HepG2 (cell line): Measurements from ENCODE around the gene HDGFL2. TPM values are rescaled to one million over a fixed set of nuclear protein-coding genes. Genes with fewer than 3 reads are reported as not detected.

Source experiments
- AKNA ChIP-seq: sonication (generic); formaldehyde crosslinking; IDR thresholded peaks from 2 replicates; pipeline ENCODE4 v1.4.0; 2020; ENCODE audit warnings: missing genetic modification reagents, borderline replicate concordance
- CEBPB ChIP-seq: IDR thresholded peaks from 2 replicates; pipeline ENCODE4 v1.6.1; 2011; ENCODE audit warnings: low read depth, low read length, improper control_type of control experiment, borderline replicate concordance
- DPF2 ChIP-seq: sonication (generic); formaldehyde crosslinking; IDR thresholded peaks from 2 replicates; pipeline ENCODE4 v1.4.0; 2020; ENCODE audit warnings: mild to moderate bottlenecking, low read depth, missing genetic modification reagents, borderline replicate concordance
- FOSL1 ChIP-seq: sonication (generic); formaldehyde crosslinking; IDR thresholded peaks from 2 replicates; pipeline ENCODE4 v1.9.0; 2021; ENCODE audit warnings: missing genetic modification reagents, borderline replicate concordance
- GTF3A ChIP-seq: sonication (generic); formaldehyde crosslinking; conservative IDR thresholded peaks from 2 replicates; pipeline ENCODE4 v1.4.0; 2020; ENCODE audit warnings: mild to moderate bottlenecking, missing genetic modification reagents
- HHEX ChIP-seq: IDR thresholded peaks from 2 replicates; pipeline ENCODE4 v1.6.1; 2016; ENCODE audit warnings: control low read depth
- HIVEP1 ChIP-seq: sonication (generic); formaldehyde crosslinking; IDR thresholded peaks from 2 replicates; pipeline ENCODE4 v1.4.0; 2020; ENCODE audit warnings: mild to moderate bottlenecking, missing genetic modification reagents
- KLF13 ChIP-seq: sonication (generic); formaldehyde crosslinking; IDR thresholded peaks from 2 replicates; pipeline ENCODE4 v1.4.0; 2020; ENCODE audit warnings: mild to moderate bottlenecking, missing genetic modification reagents
- NAIF1 ChIP-seq: sonication (generic); formaldehyde crosslinking; IDR thresholded peaks from 2 replicates; pipeline ENCODE4 v1.5.0; 2020; ENCODE audit warnings: mild to moderate bottlenecking, missing genetic modification reagents, borderline replicate concordance
- NFKBIZ ChIP-seq: IDR thresholded peaks from 2 replicates; pipeline ENCODE4 v1.6.1; 2018; ENCODE audit warnings: missing genetic modification reagents, missing compliant biosample characterization
- POLR2AphosphoS2 ChIP-seq: IDR thresholded peaks from 2 replicates; pipeline ENCODE4 v1.6.1; 2011; ENCODE audit warnings: low read depth, low read length, improper control_type of control experiment
- SETDB1 ChIP-seq: sonication (generic); formaldehyde crosslinking; IDR thresholded peaks from 2 replicates; pipeline ENCODE4 v1.5.1; 2020; ENCODE audit warnings: missing genetic modification reagents, mild to moderate bottlenecking, borderline replicate concordance
- TBX2 ChIP-seq: sonication (generic); formaldehyde crosslinking; IDR thresholded peaks from 2 replicates; pipeline ENCODE4 v1.5.0; 2020; ENCODE audit warnings: missing genetic modification reagents, mild to moderate bottlenecking, borderline replicate concordance
- TIGD3 ChIP-seq: sonication (generic); formaldehyde crosslinking; IDR thresholded peaks from 2 replicates; pipeline ENCODE4 v1.5.1; 2020; ENCODE audit warnings: mild to moderate bottlenecking, missing genetic modification reagents, borderline replicate concordance
- ZNF205 ChIP-seq: IDR thresholded peaks from 2 replicates; pipeline ENCODE4 v1.6.1; 2018; ENCODE audit warnings: missing biosample characterization, missing genetic modification reagents
- ZNF367 ChIP-seq: sonication (generic); formaldehyde crosslinking; IDR thresholded peaks from 2 replicates; pipeline ENCODE4 v1.4.0; 2020; ENCODE audit warnings: missing genetic modification reagents, borderline replicate concordance
- ZNF432 ChIP-seq: sonication (generic); formaldehyde crosslinking; IDR thresholded peaks from 2 replicates; pipeline ENCODE4 v1.5.0; 2020; ENCODE audit warnings: missing genetic modification reagents, mild to moderate bottlenecking, borderline replicate concordance
- ZNF770 ChIP-seq: sonication (generic); formaldehyde crosslinking; IDR thresholded peaks from 2 replicates; pipeline ENCODE4 v1.5.0; 2020; ENCODE audit warnings: mild to moderate bottlenecking, missing genetic modification reagents
- ZNF891 ChIP-seq: sonication (generic); formaldehyde crosslinking; IDR thresholded peaks from 2 replicates; pipeline ENCODE4 v1.5.0; 2020; ENCODE audit warnings: mild to moderate bottlenecking, missing genetic modification reagents
- ZSCAN30 ChIP-seq: sonication (generic); formaldehyde crosslinking; IDR thresholded peaks from 2 replicates; pipeline ENCODE4 v1.5.0; 2020; ENCODE audit warnings: mild to moderate bottlenecking, missing genetic modification reagents
- polyA plus RNA-seq, 8 experiments: library from polyadenylated mRNA; depleted of rRNA in 3 of 8; stranded (reverse) in 7 of 8; unstranded in 1 of 8; fragments of >200 nt; fragmentation: Illumina TruSeq in 4 of 8; extraction: Trizol in 4 of 8; gene quantifications; 2 replicates each; pipeline versions ENCODE4 v1.2.1 to v1.2.3, GENCODE V29; 2011 to 2016; ENCODE audit warnings: low read depth in 4 of 8, missing spikeins in 1 of 8, mixed read lengths in 1 of 8; ENCODE audit not compliant: insufficient read depth in 1 of 8
- total RNA-seq, 5 experiments: library from RNA; depleted of rRNA; stranded (reverse); fragments of >200 nt; fragmentation: Illumina TruSeq; extraction: Trizol; gene quantifications; 2 replicates each; pipeline ENCODE4 v1.2.3, GENCODE V29; 2016; ENCODE audit warnings: low read depth in 1 of 5

Gene HDGFL2
- total and polyA plus RNA-seq, 2 of the 13 experiments (the other 11 are each of a cell fraction or from before 2014, with no cell fraction given), result 20.0 to 51.1 TPM

GRCh38 chr19:4539693-4540581, 67.8 kb downstream of the HDGFL2 start, which contains the start of gene LRG1 (continued):
- TF ChIP-seq GTF3A (CRISPR knock-in tag), result no peak
- TF ChIP-seq ZNF367 (CRISPR knock-in tag), result no peak
- no peak for TF ChIP-seq KLF13
- no peak for TF ChIP-seq ZNF770 (CRISPR knock-in tag)
- no peak for TF ChIP-seq ZNF205 (CRISPR knock-in tag)
- no peak for TF ChIP-seq DPF2 (CRISPR knock-in tag)
- no peak; the same call in 1 of the 2 replicates for TF ChIP-seq TBX2 (CRISPR knock-in tag)
- peak; percentile 71; the same call in 1 of the 2 replicates for TF ChIP-seq ZNF891
- no peak for TF ChIP-seq HHEX (CRISPR knock-in tag)
- no peak for TF ChIP-seq POLR2AphosphoS2
- TF ChIP-seq TIGD3 (CRISPR knock-in tag), result no peak
- peak; percentile 93; the same call in 1 of the 2 replicates for TF ChIP-seq NFKBIZ (CRISPR knock-in tag)
- peak; percentile 60; the same call in 1 of the 2 replicates for TF ChIP-seq ZSCAN30 (CRISPR knock-in tag)
- peak; percentile 83; the same call in 1 of the 2 replicates for TF ChIP-seq HIVEP1 (CRISPR knock-in tag)
- TF ChIP-seq AKNA (CRISPR knock-in tag), result no peak
- no peak for TF ChIP-seq ZNF432 (CRISPR knock-in tag)
- no peak for TF ChIP-seq SETDB1 (CRISPR knock-in tag)
- TF ChIP-seq CEBPB, result peak; percentile 9; the same call in 1 of the 2 replicates
- TF ChIP-seq NAIF1 (CRISPR knock-in tag), result 0 out of 2 replicates have a peak, but pooled peaks have one; percentile 31
- TF ChIP-seq FOSL1, result no peak
